Mesendoderm (in vitro differentiated cells): ENCODE data around the gene ZNF865.

Experiments used
- DNase-seq: peaks from one replicate; pipeline ENCODE4 v3.0.0; 2013
- H2AK5ac ChIP-seq: 2 replicates; pipeline ENCODE4 v1.6.1; 2013; ENCODE audit warnings: low read length, inconsistent platforms
- H2BK120ac ChIP-seq: 2 replicates; pipeline ENCODE4 v1.6.1; 2013; ENCODE audit warnings: low read depth, mild to moderate bottlenecking, low read length, moderate library complexity, mixed read lengths
- H2BK15ac ChIP-seq: replicated peaks from 2 replicates; pipeline ENCODE4 v1.6.1; 2013; ENCODE audit warnings: low read depth, mild to moderate bottlenecking, moderate library complexity
- H2BK5ac ChIP-seq: 2 replicates; pipeline ENCODE4 v1.6.1; 2013; ENCODE audit warnings: low read length, inconsistent platforms
- H3K18ac ChIP-seq: 2 replicates; pipeline ENCODE4 v1.6.1; 2013; ENCODE audit warnings: mild to moderate bottlenecking, low read length, mixed read lengths
- H3K23ac ChIP-seq: one replicate; pipeline ENCODE4 v1.6.1; 2013; ENCODE audit warnings: low read length
- H3K27ac ChIP-seq: 2 replicates; pipeline ENCODE4 v1.5.1; 2013; ENCODE audit warnings: low read depth, mild to moderate bottlenecking, inconsistent platforms, low read length, moderate library complexity
- H3K27me3 ChIP-seq: 2 replicates; pipeline ENCODE4 v1.6.1; 2013; ENCODE audit warnings: low read length, control low read depth, mild to moderate bottlenecking, inconsistent platforms; ENCODE audit not compliant: insufficient read depth, poor library complexity
- H3K36me3 ChIP-seq: 2 replicates; pipeline ENCODE4 v1.6.1; 2013; ENCODE audit warnings: low read length, inconsistent platforms; ENCODE audit not compliant: control insufficient read depth, insufficient read depth
- H3K4ac ChIP-seq: one replicate; pipeline ENCODE4 v1.6.1; 2013; ENCODE audit warnings: low read depth, mild to moderate bottlenecking, low read length, moderate library complexity
- H3K4me1 ChIP-seq: 2 replicates; pipeline ENCODE4 v1.6.1; 2013; ENCODE audit warnings: low read depth, low read length, inconsistent platforms; ENCODE audit not compliant: control insufficient read depth
- H3K4me2 ChIP-seq: 2 replicates; pipeline ENCODE4 v1.6.1; 2013; ENCODE audit warnings: low read length
- H3K4me3 ChIP-seq: 2 replicates; pipeline ENCODE4 v1.5.1; 2013; ENCODE audit warnings: mild to moderate bottlenecking, low read length
- H3K56ac ChIP-seq: one replicate; pipeline ENCODE4 v1.6.1; 2013; ENCODE audit warnings: low read length
- H3K79me1 ChIP-seq: 2 replicates; pipeline ENCODE4 v1.6.1; 2013; ENCODE audit warnings: low read length, inconsistent platforms
- H3K79me2 ChIP-seq: 2 replicates; pipeline ENCODE4 v1.6.1; 2013; ENCODE audit warnings: mild to moderate bottlenecking, low read length; ENCODE audit not compliant: control insufficient read depth, insufficient read depth
- H3K9ac ChIP-seq: 2 replicates; pipeline ENCODE4 v1.6.1; 2013; ENCODE audit warnings: low read length, inconsistent platforms
- H4K5ac ChIP-seq: one replicate; pipeline ENCODE4 v1.6.1; 2013; ENCODE audit warnings: low read length
- H4K8ac ChIP-seq: one replicate; pipeline ENCODE4 v1.6.1; 2013; ENCODE audit warnings: low read depth, mild to moderate bottlenecking, control low read depth, low read length, moderate library complexity
- WGBS: extraction: QIAGEN DNeasy Blood & Tissue Kit; methylation state at CpG from one replicate; pipeline ENCODE4 v1.1.7; 2013; ENCODE audit warnings: low lambda C conversion rate, missing lambda C conversion rate; ENCODE audit not compliant: insufficient coverage; ENCODE audit errors: extremely low coverage; 5-methylcytosine and 5-hydroxymethylcytosine counted together

Gene ZNF865

DNA sequence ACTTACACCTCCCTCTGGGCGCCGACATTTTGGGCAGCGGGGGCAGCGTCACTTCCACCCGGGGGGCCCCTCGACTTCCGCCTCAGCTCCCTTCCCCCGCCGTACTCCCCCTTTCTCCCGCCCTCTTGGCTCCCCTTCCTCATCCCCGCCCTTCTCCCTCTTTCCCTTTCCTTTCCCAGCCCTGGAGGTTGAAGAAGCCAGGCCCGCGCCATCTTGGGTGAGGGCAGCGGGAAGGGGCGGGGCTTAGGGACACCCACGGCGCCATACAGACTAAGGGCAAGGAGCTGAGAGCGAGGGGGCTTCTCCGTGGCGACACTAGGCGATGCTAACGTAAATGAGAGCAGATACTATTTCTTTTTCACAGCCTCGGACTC is 6.0 kb upstream of the ZNF865 start, which contains the start of gene FIZ1:
TSS of gene FIZ1 (minus strand) at position 50 of the 374 bp plus-strand sequence. CDS start 1,652 bp downstream, outside the sequence.
- Histone ChIP-seq H3K27me3 (no peaks in the 10 kb centered on the region), H2BK5ac (peak within 1 kb of the TSS; percentile 99), H2BK15ac (no peak within 1 kb of the TSS), H3K4me1 (no peaks in the 10 kb centered on the region), H4K5ac (peak within 1 kb of the TSS; percentile 97), H4K8ac (no peak within 1 kb of the TSS), H3K79me1 (no peaks in the 10 kb centered on the region), H3K18ac (peak within 1 kb of the TSS; percentile 98), H3K9ac (peak within 1 kb of the TSS; percentile 98), H3K36me3 (peaks cover 2% of the 10 kb centered on the region), H3K4ac (peak within 1 kb of the TSS; percentile 93), H3K23ac (no peak within 1 kb of the TSS), H3K79me2 (no peaks in the 10 kb centered on the region), H2BK120ac (no peak within 1 kb of the TSS), H3K4me2 (peak within 1 kb of the TSS; percentile 87), H3K56ac (peak within 1 kb of the TSS; percentile 100), H3K4me3 (peak within 1 kb of the TSS; percentile 92), H2AK5ac (no peak within 1 kb of the TSS), H3K27ac (peak within 1 kb of the TSS; percentile 98)
- no CpG with 5 or more reads among the region's 23 CpGs for WGBS
- DNase-seq: peak; percentile 99

DNA sequence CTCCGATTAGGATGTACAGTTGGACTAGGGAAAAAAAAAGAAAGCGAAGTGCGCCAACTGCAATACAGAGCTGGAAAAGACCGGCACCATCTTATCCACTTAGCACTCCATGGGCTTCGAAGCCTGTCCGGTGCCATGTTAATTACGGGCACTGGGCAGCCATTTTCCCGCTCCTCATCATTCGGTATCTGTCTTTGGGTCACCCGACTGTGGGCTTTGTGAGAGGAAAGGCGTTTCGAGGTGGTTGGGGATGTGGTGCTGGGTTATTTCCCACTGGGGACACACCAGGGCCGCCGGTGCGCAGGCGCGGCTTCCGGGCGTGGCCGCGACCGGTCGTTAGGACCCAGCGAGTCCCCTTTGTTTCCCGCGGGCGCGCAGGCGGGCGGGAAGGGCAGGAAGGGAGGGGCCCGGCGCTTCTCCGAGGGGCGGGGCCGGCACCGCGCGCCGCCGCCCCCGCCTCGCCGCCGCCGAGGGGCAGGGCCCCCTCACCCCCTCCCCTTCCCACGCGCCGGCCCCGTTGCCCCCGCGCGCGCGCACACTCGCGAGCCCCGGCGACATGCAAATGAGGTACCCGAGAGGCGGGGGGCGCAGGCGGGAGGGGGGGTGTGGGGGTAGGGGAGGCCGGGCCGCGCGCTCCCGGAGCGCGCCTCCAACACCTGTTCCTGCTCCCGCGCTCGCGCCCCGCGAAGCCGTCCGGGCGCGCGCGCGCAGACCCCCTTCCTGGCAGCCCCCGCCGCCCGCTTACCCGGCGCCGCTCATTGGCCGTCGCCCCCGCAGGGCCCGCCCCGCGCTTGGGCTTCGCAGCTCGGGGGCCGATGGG is 5.4 kb upstream of the ZNF865 start, which contains the start of gene ZNF524:
TSS of gene ZNF524 (plus strand) at position 447 of the 820 bp plus-strand sequence. CDS start 1,825 bp downstream, outside the sequence.
- Histone ChIP-seq H2BK120ac (no peak within 1 kb of the TSS), H3K23ac (no peak within 1 kb of the TSS), H3K79me2 (no peaks in the 10 kb centered on the region), H3K56ac (peak within 1 kb of the TSS; percentile 100), H3K36me3 (peaks cover 2% of the 10 kb centered on the region), H3K79me1 (no peaks in the 10 kb centered on the region), H3K4ac (peak within 1 kb of the TSS; percentile 93), H3K4me2 (peak within 1 kb of the TSS; percentile 87), H2BK15ac (no peak within 1 kb of the TSS), H4K5ac (peak within 1 kb of the TSS; percentile 97), H3K9ac (peak within 1 kb of the TSS; percentile 98), H2BK5ac (peak within 1 kb of the TSS; percentile 99), H2AK5ac (no peak within 1 kb of the TSS), H3K27me3 (no peaks in the 10 kb centered on the region), H3K4me1 (no peaks in the 10 kb centered on the region), H3K18ac (peak within 1 kb of the TSS; percentile 98), H3K4me3 (peak within 1 kb of the TSS; percentile 92), H3K27ac (peak within 1 kb of the TSS; percentile 98), H4K8ac (no peak within 1 kb of the TSS)
- WGBS: no CpG with 5 or more reads among the region's 97 CpGs
- peak; percentile 95 for DNase-seq

DNA sequence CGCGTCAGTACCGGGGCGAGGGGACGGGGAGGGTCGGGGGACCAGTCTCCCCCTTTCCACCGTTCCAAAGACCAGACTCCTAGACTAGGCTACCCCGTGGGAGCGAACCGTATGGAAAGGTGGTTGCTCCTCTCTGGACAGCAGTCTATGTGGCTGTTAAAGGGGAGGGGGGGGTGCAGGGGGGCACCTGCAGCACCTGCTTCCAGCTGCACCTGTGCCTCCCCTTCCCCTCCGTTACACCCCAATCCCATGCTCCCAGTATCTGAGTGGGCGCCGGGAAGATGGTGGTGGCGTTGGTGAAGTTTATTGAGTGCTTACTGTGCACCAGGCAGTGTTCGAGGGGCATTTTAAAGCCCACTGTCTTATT is 4.8 kb upstream of the ZNF865 start:
- no CpG with 5 or more reads among the region's 15 CpGs for WGBS
- Histone ChIP-seq H3K36me3 (no peaks in the 10 kb centered on the region), H3K4me2 (peak overlapping the region; percentile 41), H2BK5ac (no peak overlapping the region), H4K8ac (no peak overlapping the region), H3K4me3 (peak overlapping the region; percentile 39), H3K56ac (peak overlapping the region; percentile 100), H2BK15ac (no peak overlapping the region), H3K9ac (peak overlapping the region; percentile 74), H4K5ac (no peak overlapping the region), H3K79me1 (no peaks in the 10 kb centered on the region), H3K4me1 (no peaks in the 10 kb centered on the region), H3K27me3 (no peaks in the 10 kb centered on the region), H3K4ac (no peak overlapping the region), H3K18ac (peak overlapping the region; percentile 36), H2BK120ac (no peak overlapping the region), H3K27ac (peak overlapping the region; percentile 33), H3K79me2 (no peaks in the 10 kb centered on the region), H2AK5ac (no peak overlapping the region), H3K23ac (no peak overlapping the region)
- DNase-seq: no peak

DNA sequence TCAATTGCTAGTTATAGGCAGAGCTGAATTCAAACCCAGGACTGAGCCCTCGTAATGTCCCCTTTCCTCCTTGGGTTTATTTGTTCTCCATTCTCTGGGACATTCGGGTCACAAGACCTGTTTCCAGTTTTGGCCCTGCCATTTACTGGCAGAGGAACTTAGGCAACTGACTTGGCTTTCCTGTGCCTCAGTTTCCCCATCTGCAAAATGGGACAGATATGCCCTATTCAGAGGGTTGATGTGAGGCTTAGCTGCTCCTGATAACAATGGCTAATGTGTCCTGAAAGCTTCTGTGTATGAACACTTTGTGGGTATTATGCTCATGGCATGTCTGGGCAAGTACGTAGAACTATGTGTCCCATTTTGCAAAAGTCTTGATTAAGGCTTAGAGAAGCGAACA is 4.4 kb upstream of the ZNF865 start:
- no peaks in the 10 kb centered on the region for H3K4me1 ChIP-seq

DNA sequence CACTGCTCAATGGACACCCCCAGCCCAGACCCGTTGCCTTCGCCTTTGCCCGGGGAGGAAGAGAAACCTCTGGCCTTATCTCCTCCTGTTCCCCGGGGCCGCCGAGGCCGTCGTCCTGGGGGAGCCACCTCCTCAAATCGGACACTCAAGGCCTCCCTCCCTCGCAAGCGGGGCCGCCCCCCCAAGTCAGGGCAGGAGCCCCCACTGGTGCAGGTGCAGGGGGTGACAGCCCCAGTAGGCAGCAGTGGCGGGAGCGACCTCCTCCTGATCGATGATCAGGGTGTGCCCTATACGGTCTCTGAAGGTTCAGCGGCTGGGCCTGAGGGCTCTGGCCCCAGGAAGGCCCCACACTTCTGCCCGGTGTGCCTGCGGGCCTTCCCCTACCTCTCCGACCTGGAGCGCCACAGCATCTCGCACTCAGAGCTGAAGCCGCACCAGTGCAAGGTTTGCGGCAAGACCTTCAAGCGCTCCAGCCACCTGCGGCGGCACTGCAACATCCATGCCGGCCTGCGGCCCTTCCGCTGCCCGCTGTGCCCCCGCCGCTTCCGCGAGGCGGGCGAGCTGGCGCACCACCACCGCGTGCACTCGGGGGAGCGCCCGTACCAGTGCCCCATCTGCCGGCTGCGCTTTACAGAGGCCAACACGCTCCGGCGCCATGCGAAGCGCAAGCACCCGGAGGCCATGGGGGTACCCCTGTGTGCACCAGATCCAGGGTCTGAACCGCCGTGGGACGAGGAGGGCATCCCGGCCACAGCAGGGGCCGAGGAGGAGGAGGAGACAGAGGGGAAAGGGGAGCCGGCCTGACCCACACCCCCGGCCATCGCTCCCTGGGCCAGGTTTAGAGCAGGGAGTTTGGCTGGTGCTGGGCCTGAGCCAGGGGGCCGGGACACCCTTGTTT is 3.1 kb upstream of the ZNF865 start:
- H4K8ac ChIP-seq: no peak overlapping the region
- DNase-seq: no peak
- H2BK120ac ChIP-seq: no peak overlapping the region
- no peaks in the 10 kb centered on the region for H3K27me3 ChIP-seq
- H3K4ac ChIP-seq: no peak overlapping the region
- peak overlapping the region; percentile 0 for H3K56ac ChIP-seq
- no peak overlapping the region for H3K4me2 ChIP-seq
- peaks cover 2% of the 10 kb centered on the region for H3K79me2 ChIP-seq
- H3K36me3 ChIP-seq: no peaks in the 10 kb centered on the region
- no peak overlapping the region for H2AK5ac ChIP-seq
- H2BK5ac ChIP-seq: no peak overlapping the region
- H3K9ac ChIP-seq: no peak overlapping the region
- no CpG with 5 or more reads among the region's 60 CpGs for WGBS
- no peak overlapping the region for H3K23ac ChIP-seq
- H3K18ac ChIP-seq: no peak overlapping the region
- H3K4me1 ChIP-seq: peaks cover 4% of the 10 kb centered on the region
- peaks cover 7% of the 10 kb centered on the region for H3K79me1 ChIP-seq
- H3K27ac ChIP-seq: no peak overlapping the region
- H4K5ac ChIP-seq: no peak overlapping the region
- no peak overlapping the region for H2BK15ac ChIP-seq
- no peak overlapping the region for H3K4me3 ChIP-seq

More for the DNA sequence above, 4.4 kb upstream of the ZNF865 start:
- WGBS: no CpG with 5 or more reads among the region's 4 CpGs
- H3K18ac ChIP-seq: no peak overlapping the region
- peak overlapping the region; percentile 74 for H3K9ac ChIP-seq
- no peak overlapping the region for H3K56ac ChIP-seq
- H3K79me2 ChIP-seq: no peaks in the 10 kb centered on the region
- H3K36me3 ChIP-seq: no peaks in the 10 kb centered on the region
- H2BK15ac ChIP-seq: no peak overlapping the region
- H3K27me3 ChIP-seq: no peaks in the 10 kb centered on the region
- DNase-seq: no peak
- H3K79me1 ChIP-seq: no peaks in the 10 kb centered on the region
- no peak overlapping the region for H4K5ac ChIP-seq
- no peak overlapping the region for H2AK5ac ChIP-seq
- H3K4me2 ChIP-seq: no peak overlapping the region
- H3K27ac ChIP-seq: no peak overlapping the region
- H2BK120ac ChIP-seq: no peak overlapping the region
- H3K4ac ChIP-seq: no peak overlapping the region
- no peak overlapping the region for H2BK5ac ChIP-seq
- no peak overlapping the region for H3K4me3 ChIP-seq
- H3K23ac ChIP-seq: no peak overlapping the region
- no peak overlapping the region for H4K8ac ChIP-seq
